Stimulated activated CD8-positive, alpha-beta memory T cell treated with anti-CD3 and anti-CD28 coated beads, Interleukin-2, amount 100 ng/mL, for 48 hours (primary cell): ENCODE results near the gene SH3BGRL2.

ENCODE experiments used
- DNase-seq, 2 donors: peaks; one replicate each; pipeline ENCODE4 v3.0.0-alpha.2; 2020; ENCODE audit warnings: low read depth in 2 of 2

SH3BGRL2 gene

GRCh38 chr6:79630883-79631692, at the start of gene SH3BGRL2:
TSS of gene SH3BGRL2 (plus strand) at chr6:79631329. CDS start at chr6:79631462, 133 bp downstream.
- DNase-seq: peak; percentile 6 to 10

GRCh38 chr6:79584332-79584731, 46.8 kb upstream of the SH3BGRL2 start:
- no peak for DNase-seq

- no peak for DNase-seq
Measured at GRCh38 chr6:79586548-79586947, 44.6 kb upstream of the SH3BGRL2 start.

- no peak for DNase-seq
Measured at GRCh38 chr6:79589701-79590100, 41.4 kb upstream of the SH3BGRL2 start.

- no peak for DNase-seq
Measured at GRCh38 chr6:79597155-79597554, 34.0 kb upstream of the SH3BGRL2 start.

GRCh38 chr6:79598012-79598411, 33.1 kb upstream of the SH3BGRL2 start:
- DNase-seq: no peak

- no peak for DNase-seq
Measured at GRCh38 chr6:79599725-79600259, 31.3 kb upstream of the SH3BGRL2 start.

GRCh38 chr6:79600313-79600712, 30.8 kb upstream of the SH3BGRL2 start:
- DNase-seq: no peak

- DNase-seq: no peak
Measured at GRCh38 chr6:79600812-79601609, 30.1 kb upstream of the SH3BGRL2 start.

GRCh38 chr6:79602859-79603258, 28.3 kb upstream of the SH3BGRL2 start:
- DNase-seq: no peak

- DNase-seq: no peak
Measured at GRCh38 chr6:79604583-79605037, 26.5 kb upstream of the SH3BGRL2 start.

GRCh38 chr6:79605061-79605460, 26.1 kb upstream of the SH3BGRL2 start:
- DNase-seq: no peak

- DNase-seq: no peak
Measured at GRCh38 chr6:79605968-79606764, 25.0 kb upstream of the SH3BGRL2 start.

- DNase-seq: no peak
Measured at GRCh38 chr6:79607000-79607399, 24.1 kb upstream of the SH3BGRL2 start.

- DNase-seq: no peak
Measured at GRCh38 chr6:79608334-79609224, 22.6 kb upstream of the SH3BGRL2 start.

- DNase-seq: no peak
Measured at GRCh38 chr6:79609225-79609595, 21.9 kb upstream of the SH3BGRL2 start.

- DNase-seq: no peak
Measured at GRCh38 chr6:79610306-79611009, 20.7 kb upstream of the SH3BGRL2 start.

GRCh38 chr6:79612457-79612856, 18.7 kb upstream of the SH3BGRL2 start:
- no peak for DNase-seq

GRCh38 chr6:79612918-79613317, 18.2 kb upstream of the SH3BGRL2 start:
- DNase-seq: no peak

GRCh38 chr6:79613912-79614311, 17.2 kb upstream of the SH3BGRL2 start:
- DNase-seq: no peak
